Measurements from ENCODE around the gene TMEM150B.

- no peak for TF ChIP-seq FOXP2 (optimal IDR thresholded peaks at IDR 0.05; ENCODE audit: control extremely low read depth, extremely low read length, insufficient read depth)
- TF ChIP-seq EZH2 (IDR thresholded peaks at IDR 0.05): no peak
These were observed 21.7 kb upstream of the TMEM150B start for GRCh38 chr19:55346725-55347441.
